Measurements from ENCODE around the gene COP1. TPM values are rescaled to one million over a fixed set of nuclear protein-coding genes. Genes with fewer than 3 reads are reported as not detected.
"Not testable (repeated sequence)": the region's sequence is repeated elsewhere in the genome, so short reads cannot be mapped to it uniquely, and the experiment has no call there.

COP1 gene
- total RNA-seq, 6 experiments from 2014 or later = 27.8 to 33.0 (median 30.1) TPM

- no peak for TF ChIP-seq CTCF (IDR thresholded peaks at IDR 0.05)
- Mint-ChIP-seq H3K27me3 (ENCODE audit: insufficient read depth) (peaks cover 1% of the 10 kb centered on the region; the same call in 1 of the 2 replicates), H3K4me1 (ENCODE audit: low read depth) (peaks cover 14% of the 10 kb centered on the region), H3K27ac (no peak overlapping the region), H3K9me3 (peaks cover 22% of the 10 kb centered on the region), H3K36me3 (ENCODE audit: low read depth) (peaks cover 62% of the 10 kb centered on the region), H3K4me3 (no peak overlapping the region)
- DNase-seq = no peak
Measured at GRCh38 chr1:176101951-176102642, 105.0 kb downstream of the COP1 start.

GRCh38 chr1:176098560-176098959 lies 108.5 kb downstream of the COP1 start:
- no peak for TF ChIP-seq CTCF (IDR thresholded peaks at IDR 0.05)
- no peak overlapping the region for H3K4me3 Mint-ChIP-seq
- H3K4me1 Mint-ChIP-seq (ENCODE audit: low read depth) = peaks cover 14% of the 10 kb centered on the region
- peaks cover 1% of the 10 kb centered on the region; the same call in 1 of the 2 replicates for H3K27me3 Mint-ChIP-seq (ENCODE audit: insufficient read depth)
- H3K36me3 Mint-ChIP-seq (ENCODE audit: low read depth) = peaks cover 52% of the 10 kb centered on the region
- no peak for DNase-seq
- H3K9me3 Mint-ChIP-seq = peaks cover 22% of the 10 kb centered on the region
- no peak overlapping the region for H3K27ac Mint-ChIP-seq

GRCh38 chr1:176096015-176096414 lies 111.1 kb downstream of the COP1 start:
- H3K27ac Mint-ChIP-seq = no peak overlapping the region
- DNase-seq = no peak
- TF ChIP-seq CTCF (IDR thresholded peaks at IDR 0.05) = no peak
- peaks cover 22% of the 10 kb centered on the region for H3K9me3 Mint-ChIP-seq
- no peak overlapping the region for H3K4me3 Mint-ChIP-seq
- no peaks in the 10 kb centered on the region; the same call in 1 of the 2 replicates for H3K27me3 Mint-ChIP-seq (ENCODE audit: insufficient read depth)
- peaks cover 36% of the 10 kb centered on the region for H3K36me3 Mint-ChIP-seq (ENCODE audit: low read depth)
- H3K4me1 Mint-ChIP-seq (ENCODE audit: low read depth) = peaks cover 5% of the 10 kb centered on the region; the same call in 1 of the 2 replicates

GRCh38 chr1:176090766-176091165 lies 116.3 kb downstream of the COP1 start:
- H3K27me3 Mint-ChIP-seq (ENCODE audit: insufficient read depth) = no peaks in the 10 kb centered on the region; the same call in 1 of the 2 replicates
- peaks cover 6% of the 10 kb centered on the region; the same call in 1 of the 2 replicates for H3K9me3 Mint-ChIP-seq
- DNase-seq = no peak
- no peak overlapping the region for H3K4me3 Mint-ChIP-seq
- H3K27ac Mint-ChIP-seq = no peak overlapping the region
- H3K4me1 Mint-ChIP-seq (ENCODE audit: low read depth) = peaks cover 12% of the 10 kb centered on the region; the same call in 1 of the 2 replicates
- peaks cover 11% of the 10 kb centered on the region; the same call in 1 of the 2 replicates for H3K36me3 Mint-ChIP-seq (ENCODE audit: low read depth)
- no peak for TF ChIP-seq CTCF (IDR thresholded peaks at IDR 0.05)

- Mint-ChIP-seq H3K36me3 (ENCODE audit: low read depth) (peaks cover 11% of the 10 kb centered on the region; the same call in 1 of the 2 replicates), H3K4me1 (ENCODE audit: low read depth) (peaks cover 12% of the 10 kb centered on the region; the same call in 1 of the 2 replicates)
- H3K4me3 Mint-ChIP-seq; H3K27ac Mint-ChIP-seq; DNase-seq; H3K27me3 Mint-ChIP-seq (ENCODE audit: insufficient read depth); H3K9me3 Mint-ChIP-seq: not testable (repeated sequence)
Measured at GRCh38 chr1:176087746-176088145, 119.3 kb downstream of the COP1 start.

GRCh38 chr1:176073524-176074157 lies 133.4 kb downstream of the COP1 start:
- peaks cover 28% of the 10 kb centered on the region for H3K36me3 Mint-ChIP-seq (ENCODE audit: low read depth)
- peaks cover 14% of the 10 kb centered on the region; the same call in 1 of the 2 replicates for H3K4me1 Mint-ChIP-seq (ENCODE audit: low read depth)
- H3K27me3 Mint-ChIP-seq (ENCODE audit: insufficient read depth) = peaks cover 2% of the 10 kb centered on the region
- no peak overlapping the region for H3K27ac Mint-ChIP-seq
- peak; percentile 52 for DNase-seq
- no peak overlapping the region for H3K4me3 Mint-ChIP-seq
- peaks cover 14% of the 10 kb centered on the region for H3K9me3 Mint-ChIP-seq
- TF ChIP-seq CTCF (IDR thresholded peaks at IDR 0.05) = peak; percentile 92

All from HFFc6 (cell line).